ENCODE data around the gene RAB5IF.
A peak's percentile ranks its signal among the peaks of the same experiment; 100 is the strongest.
"Not testable (repeated sequence)": the region's sequence is repeated elsewhere in the genome, so short reads cannot be mapped to it uniquely, and the experiment has no call there.

RAB5IF gene, protein sequence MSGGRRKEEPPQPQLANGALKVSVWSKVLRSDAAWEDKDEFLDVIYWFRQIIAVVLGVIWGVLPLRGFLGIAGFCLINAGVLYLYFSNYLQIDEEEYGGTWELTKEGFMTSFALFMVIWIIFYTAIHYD

DNA sequence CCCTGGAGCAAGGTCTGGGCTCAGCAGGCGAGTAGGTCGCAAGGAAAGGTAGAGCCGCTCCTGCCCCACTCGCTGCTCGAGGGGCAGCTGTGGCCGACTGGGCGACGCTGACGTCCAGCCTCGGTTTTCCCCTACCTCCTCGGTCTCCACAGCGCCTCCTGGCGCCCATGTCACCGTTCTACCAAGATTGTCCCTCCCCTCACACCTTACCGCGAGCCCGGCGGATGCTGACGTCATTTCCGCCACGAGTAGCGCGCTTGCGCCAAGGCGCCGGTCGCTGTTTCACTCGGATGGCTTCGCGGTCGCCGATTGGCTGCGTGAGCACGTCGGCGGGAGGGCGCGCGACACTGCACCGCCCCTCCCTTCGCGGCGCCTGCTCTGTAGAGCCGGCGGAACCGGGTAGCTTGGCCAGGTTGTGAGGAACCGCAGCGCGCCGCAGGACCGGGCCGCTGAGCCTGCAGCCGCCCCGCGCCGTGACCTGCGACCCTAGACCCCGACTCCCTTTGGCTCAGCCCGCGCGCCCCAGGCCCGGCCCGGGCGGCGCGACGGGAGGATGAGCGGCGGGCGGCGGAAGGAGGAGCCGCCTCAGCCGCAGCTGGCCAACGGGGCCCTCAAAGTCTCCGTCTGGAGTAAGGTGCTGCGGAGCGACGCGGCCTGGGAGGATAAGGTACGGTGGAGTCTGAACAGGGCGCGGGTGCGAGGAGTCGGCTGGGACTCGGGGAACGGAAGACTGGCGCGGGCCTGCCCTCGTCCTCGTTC, at the start of gene RAB5IF:
TSS of gene RAB5IF (plus strand) at position 381 of the 759 bp plus-strand sequence. CDS start at position 554, 173 bp downstream.
- Histone ChIP-seq H3K27me3 (ENCODE audit: control insufficient read depth, insufficient read depth, low read length) (no peaks in the 10 kb centered on the region), H3K4me1 (ENCODE audit: control insufficient read depth, insufficient read depth, low read length) (peaks cover 2% of the 10 kb centered on the region), H3K9me3 (ENCODE audit: control insufficient read depth, insufficient read depth, low read length) (no peaks in the 10 kb centered on the region), H3K4me3 (ENCODE audit: low read length) (peak within 1 kb of the TSS; percentile 90), H3K27ac (ENCODE audit: low read length) (no peak within 1 kb of the TSS), H3K36me3 (ENCODE audit: control insufficient read depth, insufficient read depth, low read length) (peaks cover 5% of the 10 kb centered on the region; the same call in 1 of the 2 replicates)
- WGBS (ENCODE audit: insufficient coverage, insufficient read length), result no CpG with 5 or more reads among the region's 90 CpGs
- DNase-seq (ENCODE audit: low read depth, low spot score), result peak; percentile 100

DNA sequence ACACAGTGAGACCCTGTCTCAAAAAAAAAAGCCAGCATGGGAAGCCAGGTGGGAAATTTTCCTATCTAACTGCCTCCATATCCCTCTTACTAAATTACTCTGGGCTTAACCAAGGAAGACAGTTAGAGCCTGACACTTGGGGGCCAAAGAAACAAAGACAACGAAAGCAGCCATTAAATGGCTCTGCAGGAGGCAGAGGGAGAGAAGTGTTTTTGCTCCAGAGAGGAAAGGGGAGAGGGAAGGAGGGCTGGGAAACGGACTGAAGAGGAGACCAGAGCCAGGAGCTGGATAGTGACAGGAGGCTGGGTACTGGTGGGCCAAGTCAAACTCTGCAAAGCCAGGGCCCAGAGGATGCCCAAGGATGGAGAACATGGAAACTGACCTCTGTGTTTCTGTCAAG, 42.9 kb upstream of the RAB5IF start:
- peaks cover 2% of the 10 kb centered on the region; the same call in 1 of the 2 replicates for H3K4me1 ChIP-seq (ENCODE audit: control insufficient read depth, insufficient read depth, low read length)
- no peak overlapping the region for H3K27ac ChIP-seq (ENCODE audit: low read length)
- no peaks in the 10 kb centered on the region; the same call in 1 of the 2 replicates for H3K9me3 ChIP-seq (ENCODE audit: control insufficient read depth, insufficient read depth, low read length)
- H3K36me3 ChIP-seq (ENCODE audit: control insufficient read depth, insufficient read depth, low read length), result no peaks in the 10 kb centered on the region
- H3K4me3 ChIP-seq (ENCODE audit: low read length), result no peak overlapping the region
- no peaks in the 10 kb centered on the region for H3K27me3 ChIP-seq (ENCODE audit: control insufficient read depth, insufficient read depth, low read length)
- WGBS (ENCODE audit: insufficient coverage, insufficient read length), result no CpG with 5 or more reads among the region's 2 CpGs
- DNase-seq (ENCODE audit: low read depth, low spot score), result no peak

DNA sequence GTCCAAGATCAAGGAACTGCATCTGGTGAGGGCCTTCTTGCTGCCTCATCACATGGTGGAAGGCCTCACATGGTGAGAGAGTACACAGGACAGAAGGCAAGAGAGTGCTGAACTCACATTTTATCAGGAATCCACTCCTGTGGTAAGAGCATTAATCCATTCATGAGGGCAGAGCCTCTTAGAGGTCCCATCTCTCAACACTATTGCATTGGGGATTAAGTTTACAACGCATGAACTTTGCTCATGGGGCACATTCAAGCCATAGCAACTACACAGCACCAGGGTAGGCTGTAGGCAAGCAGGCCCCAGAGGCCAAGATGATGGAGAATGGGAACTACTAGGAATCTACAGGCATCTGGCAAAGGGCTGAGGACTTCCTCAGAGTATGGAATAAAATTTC, 42.2 kb upstream of the RAB5IF start:
- Histone ChIP-seq H3K4me1 (ENCODE audit: control insufficient read depth, insufficient read depth, low read length) (peaks cover 2% of the 10 kb centered on the region; the same call in 1 of the 2 replicates), H3K36me3 (ENCODE audit: control insufficient read depth, insufficient read depth, low read length) (no peaks in the 10 kb centered on the region), H3K27me3 (ENCODE audit: control insufficient read depth, insufficient read depth, low read length) (no peaks in the 10 kb centered on the region), H3K9me3 (ENCODE audit: control insufficient read depth, insufficient read depth, low read length) (no peaks in the 10 kb centered on the region; the same call in 1 of the 2 replicates), H3K4me3 (ENCODE audit: low read length) (no peak overlapping the region), H3K27ac (ENCODE audit: low read length) (no peak overlapping the region)
- no CpG with 5 or more reads among the region's 1 CpG for WGBS (ENCODE audit: insufficient coverage, insufficient read length)
- DNase-seq (ENCODE audit: low read depth, low spot score), result no peak

DNA sequence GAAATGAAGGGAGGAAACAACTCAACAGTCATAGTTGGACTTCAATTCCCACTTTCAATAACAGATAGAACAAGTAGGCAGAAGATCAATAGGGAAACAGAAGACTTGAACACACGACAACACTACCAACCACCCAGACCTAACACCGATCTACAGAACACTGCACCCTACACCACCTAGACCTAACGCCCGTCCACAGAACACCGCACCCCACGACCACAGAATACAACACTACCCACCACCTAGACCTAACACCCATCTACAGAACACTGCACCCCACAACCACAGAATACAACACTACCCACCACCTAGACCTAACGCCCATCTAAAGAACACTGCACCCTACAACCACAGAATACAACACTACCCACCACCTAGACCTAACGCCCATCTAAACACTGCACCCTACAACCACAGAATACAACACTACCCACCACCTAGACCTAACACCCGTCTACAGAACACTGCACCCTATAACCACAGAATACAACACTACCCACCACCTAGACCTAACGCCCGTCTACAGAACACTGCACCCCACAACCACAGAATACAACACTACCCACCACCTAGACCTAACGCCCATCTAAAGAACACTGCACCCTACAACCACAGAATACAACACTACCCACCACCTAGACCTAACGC, 41.4 kb upstream of the RAB5IF start:
- not testable (repeated sequence) for DNase-seq (ENCODE audit: low read depth, low spot score); H3K4me3 ChIP-seq (ENCODE audit: low read length); H3K9me3 ChIP-seq (ENCODE audit: control insufficient read depth, insufficient read depth, low read length); H3K27ac ChIP-seq (ENCODE audit: low read length); H3K27me3 ChIP-seq (ENCODE audit: control insufficient read depth, insufficient read depth, low read length); H3K36me3 ChIP-seq (ENCODE audit: control insufficient read depth, insufficient read depth, low read length); H3K4me1 ChIP-seq (ENCODE audit: control insufficient read depth, insufficient read depth, low read length)
- WGBS (ENCODE audit: insufficient coverage, insufficient read length), result no CpG with 5 or more reads among the region's 13 CpGs

DNA sequence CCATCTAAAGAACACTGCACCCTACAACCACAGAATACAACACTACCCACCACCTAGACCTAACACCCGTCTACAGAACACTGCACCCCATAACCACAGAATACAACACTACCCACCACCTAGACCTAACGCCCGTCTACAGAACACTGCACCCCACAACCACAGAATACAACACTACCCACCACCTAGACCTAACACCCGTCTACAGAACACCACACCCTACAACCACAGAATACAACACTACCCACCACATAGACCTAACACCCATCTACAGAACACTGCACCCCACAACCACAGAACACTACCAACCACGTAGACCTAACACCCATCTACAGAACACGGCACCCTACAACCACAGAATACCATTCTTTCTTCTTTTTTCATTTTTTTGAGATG, 40.9 kb upstream of the RAB5IF start:
- H3K4me1 ChIP-seq (ENCODE audit: control insufficient read depth, insufficient read depth, low read length); H3K27me3 ChIP-seq (ENCODE audit: control insufficient read depth, insufficient read depth, low read length); H3K27ac ChIP-seq (ENCODE audit: low read length); H3K36me3 ChIP-seq (ENCODE audit: control insufficient read depth, insufficient read depth, low read length); DNase-seq (ENCODE audit: low read depth, low spot score); H3K9me3 ChIP-seq (ENCODE audit: control insufficient read depth, insufficient read depth, low read length); H3K4me3 ChIP-seq (ENCODE audit: low read length): not testable (repeated sequence)
- WGBS (ENCODE audit: insufficient coverage, insufficient read length), result no CpG with 5 or more reads among the region's 6 CpGs

DNA sequence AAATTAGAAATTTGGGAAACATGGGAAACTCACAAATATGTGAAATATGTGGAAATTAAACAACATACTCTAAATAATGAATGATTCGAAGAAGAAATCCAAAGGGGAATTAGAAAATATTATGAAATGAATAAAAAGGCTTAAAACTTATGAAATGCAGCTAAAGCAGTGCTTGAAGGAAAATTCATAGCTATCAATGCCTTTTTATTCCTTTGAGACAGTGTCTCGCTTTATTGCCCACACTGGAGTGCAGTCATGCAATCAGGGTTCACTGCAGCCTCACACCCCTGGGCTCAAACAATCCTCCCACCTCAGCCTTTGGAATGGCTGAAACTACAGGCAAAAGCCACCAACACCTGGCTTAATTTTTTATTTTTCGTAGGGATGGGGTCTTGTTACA, 40.1 kb upstream of the RAB5IF start:
- peaks cover 2% of the 10 kb centered on the region; the same call in 1 of the 2 replicates for H3K4me1 ChIP-seq (ENCODE audit: control insufficient read depth, insufficient read depth, low read length)
- no peaks in the 10 kb centered on the region for H3K36me3 ChIP-seq (ENCODE audit: control insufficient read depth, insufficient read depth, low read length)
- no CpG with 5 or more reads among the region's 3 CpGs for WGBS (ENCODE audit: insufficient coverage, insufficient read length)
- DNase-seq (ENCODE audit: low read depth, low spot score), result no peak
- no peak overlapping the region for H3K27ac ChIP-seq (ENCODE audit: low read length)
- H3K4me3 ChIP-seq (ENCODE audit: low read length), result no peak overlapping the region
- H3K27me3 ChIP-seq (ENCODE audit: control insufficient read depth, insufficient read depth, low read length), result no peaks in the 10 kb centered on the region
- H3K9me3 ChIP-seq (ENCODE audit: control insufficient read depth, insufficient read depth, low read length), result no peaks in the 10 kb centered on the region; the same call in 1 of the 2 replicates

DNA sequence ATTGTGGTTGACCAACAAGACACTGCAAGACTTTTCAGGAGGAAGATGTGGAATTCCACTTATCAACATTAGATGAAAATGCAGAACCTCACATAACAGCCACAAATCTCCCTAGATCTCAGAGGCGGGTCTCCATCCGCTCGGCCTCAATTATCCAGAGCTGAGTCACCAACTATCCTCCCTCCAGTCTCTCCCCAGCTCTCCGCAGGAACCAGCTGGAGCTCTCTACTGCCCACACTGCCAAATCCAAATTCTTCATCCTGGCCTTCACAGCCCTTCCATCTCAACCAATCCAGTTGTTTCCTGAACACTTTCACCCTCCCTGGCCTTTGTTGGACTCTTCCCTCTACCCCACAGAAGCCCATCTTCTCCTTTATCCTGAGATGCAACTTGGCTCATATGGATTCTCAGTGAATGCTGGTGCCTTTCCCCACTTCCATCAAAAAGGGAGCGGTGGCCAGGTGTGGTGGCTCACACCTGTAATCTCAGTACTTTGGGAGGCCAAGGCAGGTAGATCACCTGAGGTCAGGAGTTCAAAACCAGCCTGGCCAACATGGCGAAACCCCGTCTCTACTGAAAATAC, 35.6 kb upstream of the RAB5IF start:
- H3K27ac ChIP-seq (ENCODE audit: low read length), result no peak overlapping the region

DNA sequence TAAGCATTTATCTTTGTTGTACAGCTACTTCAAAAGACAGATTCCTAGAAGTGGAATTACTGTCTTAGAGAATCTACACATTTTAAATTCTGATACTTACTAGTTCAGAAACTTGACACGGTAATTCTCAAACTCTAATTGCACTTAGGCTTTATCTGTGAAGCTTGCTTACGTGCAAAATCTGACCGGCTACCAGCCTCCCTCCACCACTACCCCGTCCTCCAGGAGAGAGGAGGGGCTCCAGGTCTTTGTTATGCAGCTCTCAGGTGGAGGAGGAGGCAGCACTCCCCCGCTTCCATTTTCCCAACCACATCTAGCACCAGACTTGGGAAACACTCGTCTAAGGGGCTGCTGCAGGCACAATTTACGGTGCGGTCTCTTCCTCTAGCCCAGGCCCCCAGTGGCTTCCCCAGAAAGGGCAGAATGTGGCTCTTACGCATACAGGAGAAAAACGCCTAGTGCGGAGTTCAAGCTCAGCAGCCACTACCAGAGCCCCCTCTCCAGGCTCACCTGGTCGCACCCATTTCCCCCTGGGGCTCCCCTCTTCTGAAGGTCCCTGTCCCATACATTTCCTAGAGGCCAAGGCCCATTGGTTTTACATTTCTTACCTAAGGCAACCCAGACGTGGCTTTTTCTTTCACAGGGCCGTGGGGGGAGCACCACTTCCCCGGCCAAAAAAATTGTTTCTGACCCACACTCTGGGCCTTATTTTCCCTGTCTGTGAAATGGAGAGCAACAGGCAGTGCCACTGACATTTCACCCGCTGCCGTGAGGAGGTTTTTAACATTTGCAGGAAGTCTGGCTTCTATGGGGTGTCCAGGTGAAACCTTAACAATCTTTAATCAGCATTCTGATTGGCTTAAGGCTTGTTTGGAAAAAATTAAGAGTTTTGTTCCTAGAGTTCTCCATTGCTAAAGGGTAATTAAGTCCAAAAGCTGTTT, 33.7 kb upstream of the RAB5IF start:
- peak overlapping the region; percentile 6; the same call in 1 of the 2 replicates for H3K4me3 ChIP-seq (ENCODE audit: low read length)
- no CpG with 5 or more reads among the region's 17 CpGs for WGBS (ENCODE audit: insufficient coverage, insufficient read length)
- no peaks in the 10 kb centered on the region for H3K36me3 ChIP-seq (ENCODE audit: control insufficient read depth, insufficient read depth, low read length)
- peak overlapping the region; percentile 34 for H3K27ac ChIP-seq (ENCODE audit: low read length)
- no peak for DNase-seq (ENCODE audit: low read depth, low spot score)
- no peaks in the 10 kb centered on the region for H3K9me3 ChIP-seq (ENCODE audit: control insufficient read depth, insufficient read depth, low read length)
- H3K4me1 ChIP-seq (ENCODE audit: control insufficient read depth, insufficient read depth, low read length), result peaks cover 2% of the 10 kb centered on the region
- H3K27me3 ChIP-seq (ENCODE audit: control insufficient read depth, insufficient read depth, low read length), result no peaks in the 10 kb centered on the region

More for the DNA sequence above, 35.6 kb upstream of the RAB5IF start:
- no CpG with 5 or more reads among the region's 7 CpGs for WGBS (ENCODE audit: insufficient coverage, insufficient read length)
- Histone ChIP-seq H3K27me3 (ENCODE audit: control insufficient read depth, insufficient read depth, low read length) (no peaks in the 10 kb centered on the region), H3K36me3 (ENCODE audit: control insufficient read depth, insufficient read depth, low read length) (no peaks in the 10 kb centered on the region), H3K4me1 (ENCODE audit: control insufficient read depth, insufficient read depth, low read length) (no peaks in the 10 kb centered on the region), H3K9me3 (ENCODE audit: control insufficient read depth, insufficient read depth, low read length) (no peaks in the 10 kb centered on the region; the same call in 1 of the 2 replicates), H3K4me3 (ENCODE audit: low read length) (no peak overlapping the region)
- DNase-seq (ENCODE audit: low read depth, low spot score), result no peak

DNA sequence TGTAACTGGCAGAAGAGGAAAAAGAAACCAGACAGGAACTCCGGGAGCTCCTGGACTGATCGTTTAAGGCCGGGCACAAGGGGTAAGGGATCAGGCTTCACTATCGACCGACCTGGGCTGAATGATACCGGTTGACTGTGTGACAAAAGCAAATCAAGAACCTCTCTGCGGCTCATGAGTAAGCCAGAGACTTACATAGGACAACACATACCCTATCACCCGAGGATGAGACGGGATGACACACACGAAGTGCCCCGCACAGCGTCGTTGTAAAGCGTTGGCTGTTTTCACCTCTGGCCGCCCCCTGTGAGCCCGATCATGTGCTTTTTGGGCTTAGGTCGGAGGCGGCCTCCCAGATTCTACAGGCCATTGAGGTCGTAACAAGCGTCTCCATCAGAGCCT, 32.9 kb upstream of the RAB5IF start:
- H3K9me3 ChIP-seq (ENCODE audit: control insufficient read depth, insufficient read depth, low read length), result no peaks in the 10 kb centered on the region
- peak overlapping the region; percentile 31; the same call in 1 of the 2 replicates for H3K4me3 ChIP-seq (ENCODE audit: low read length)
- no peak for DNase-seq (ENCODE audit: low read depth, low spot score)
- no peaks in the 10 kb centered on the region for H3K36me3 ChIP-seq (ENCODE audit: control insufficient read depth, insufficient read depth, low read length)
- WGBS (ENCODE audit: insufficient coverage, insufficient read length), result no CpG with 5 or more reads among the region's 20 CpGs
- H3K4me1 ChIP-seq (ENCODE audit: control insufficient read depth, insufficient read depth, low read length), result peaks cover 2% of the 10 kb centered on the region
- H3K27me3 ChIP-seq (ENCODE audit: control insufficient read depth, insufficient read depth, low read length), result no peaks in the 10 kb centered on the region
- no peak overlapping the region for H3K27ac ChIP-seq (ENCODE audit: low read length)
